Brain microvascular endothelial cell (primary cell): ENCODE results near the gene ITPRIP.

Experiments used
- DNase-seq: peaks from one replicate; pipeline ENCODE4 v3.0.0-alpha.2; 2020
- H3K27ac ChIP-seq: fragments of 250-450 bp; sonication (Bioruptor Pico); 2 replicates; pipeline ENCODE4 v1.5.1; 2020; ENCODE audit warnings: mild to moderate bottlenecking, moderate library complexity
- H3K27me3 ChIP-seq: fragments of 250-450 bp; sonication (Bioruptor Pico); replicated peaks from 2 replicates; pipeline ENCODE4 v1.5.1; 2020; ENCODE audit warnings: mild to moderate bottlenecking
- H3K36me3 ChIP-seq: fragments of 250-450 bp; sonication (Bioruptor Pico); replicated peaks from 2 replicates; pipeline ENCODE4 v1.5.1; 2020; ENCODE audit warnings: mild to moderate bottlenecking
- H3K4me3 ChIP-seq: 2 replicates; pipeline ENCODE4 v1.5.1; 2011; ENCODE audit warnings: low read depth, mild to moderate bottlenecking, control low read depth, low read length, moderate library complexity
- in situ Hi-C: cut with HindIII; loops from 2 replicates; pipeline ENCODE4 v1.10.0; 2017; ENCODE audit warnings: low sequenced_read_pairs, low pct_ligation_motif_present
- TF ChIP-seq, protein P1 (sequence below): IDR thresholded peaks from 2 replicates; pipeline ENCODE4 v1.5.1; 2011; ENCODE audit warnings: low read depth, mild to moderate bottlenecking, moderate library complexity, low read length, control low read depth, inconsistent platforms; ENCODE audit errors: missing control alignments

ITPRIP gene

DNA sequence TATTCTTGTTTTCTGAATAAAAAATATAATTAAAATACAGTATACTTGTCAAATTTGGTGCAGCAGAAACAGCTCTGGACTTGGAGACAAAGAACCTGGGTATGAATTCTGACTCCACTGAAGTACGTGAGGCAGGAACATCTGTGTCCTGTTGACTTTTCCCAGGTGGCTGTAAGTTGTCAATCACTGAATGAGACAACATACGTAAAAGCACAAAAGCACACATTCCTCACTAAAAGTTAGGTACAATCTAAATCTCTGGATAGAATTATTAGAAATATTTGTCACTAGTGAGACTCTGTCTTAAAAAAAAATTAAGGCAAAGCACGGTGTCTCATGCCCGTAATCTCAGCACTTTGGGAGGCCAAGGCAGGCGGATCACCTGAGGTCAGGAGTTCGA is 33.5 kb upstream of the ITPRIP start:
- Histone ChIP-seq H3K27ac (no peak overlapping the region), H3K36me3 (no peaks in the 10 kb centered on the region), H3K4me3 (no peak overlapping the region), H3K27me3 (no peaks in the 10 kb centered on the region)
- no peak for DNase-seq
- TF ChIP-seq, protein P1, sequence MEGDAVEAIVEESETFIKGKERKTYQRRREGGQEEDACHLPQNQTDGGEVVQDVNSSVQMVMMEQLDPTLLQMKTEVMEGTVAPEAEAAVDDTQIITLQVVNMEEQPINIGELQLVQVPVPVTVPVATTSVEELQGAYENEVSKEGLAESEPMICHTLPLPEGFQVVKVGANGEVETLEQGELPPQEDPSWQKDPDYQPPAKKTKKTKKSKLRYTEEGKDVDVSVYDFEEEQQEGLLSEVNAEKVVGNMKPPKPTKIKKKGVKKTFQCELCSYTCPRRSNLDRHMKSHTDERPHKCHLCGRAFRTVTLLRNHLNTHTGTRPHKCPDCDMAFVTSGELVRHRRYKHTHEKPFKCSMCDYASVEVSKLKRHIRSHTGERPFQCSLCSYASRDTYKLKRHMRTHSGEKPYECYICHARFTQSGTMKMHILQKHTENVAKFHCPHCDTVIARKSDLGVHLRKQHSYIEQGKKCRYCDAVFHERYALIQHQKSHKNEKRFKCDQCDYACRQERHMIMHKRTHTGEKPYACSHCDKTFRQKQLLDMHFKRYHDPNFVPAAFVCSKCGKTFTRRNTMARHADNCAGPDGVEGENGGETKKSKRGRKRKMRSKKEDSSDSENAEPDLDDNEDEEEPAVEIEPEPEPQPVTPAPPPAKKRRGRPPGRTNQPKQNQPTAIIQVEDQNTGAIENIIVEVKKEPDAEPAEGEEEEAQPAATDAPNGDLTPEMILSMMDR = no peak
- in situ Hi-C loops = no loop called here

DNA sequence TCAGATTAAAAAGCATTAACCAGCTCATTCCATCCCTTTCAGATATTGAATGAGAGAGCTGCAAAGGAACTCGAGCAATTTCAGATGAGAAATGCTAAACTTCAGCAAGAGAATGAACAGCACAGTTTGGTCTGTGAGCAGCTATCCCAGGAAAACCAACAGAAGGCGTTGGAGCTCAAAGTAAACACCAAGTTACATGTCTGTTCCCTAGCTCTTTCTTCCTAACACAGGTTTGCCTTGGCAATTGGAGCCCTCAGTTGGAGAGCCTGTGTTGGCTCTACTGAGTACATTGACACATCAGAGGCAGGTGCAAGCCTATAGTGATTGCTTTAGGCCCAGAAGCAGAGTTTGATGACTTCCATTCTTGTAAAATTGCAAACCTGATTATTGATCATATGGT is 30.1 kb upstream of the ITPRIP start:
- no peaks in the 10 kb centered on the region for H3K27me3 ChIP-seq
- H3K27ac ChIP-seq = no peak overlapping the region
- no peaks in the 10 kb centered on the region for H3K36me3 ChIP-seq
- H3K4me3 ChIP-seq = no peak overlapping the region
- TF ChIP-seq, protein P1 = no peak
- no peak for DNase-seq
- in situ Hi-C loops = no loop called here

DNA sequence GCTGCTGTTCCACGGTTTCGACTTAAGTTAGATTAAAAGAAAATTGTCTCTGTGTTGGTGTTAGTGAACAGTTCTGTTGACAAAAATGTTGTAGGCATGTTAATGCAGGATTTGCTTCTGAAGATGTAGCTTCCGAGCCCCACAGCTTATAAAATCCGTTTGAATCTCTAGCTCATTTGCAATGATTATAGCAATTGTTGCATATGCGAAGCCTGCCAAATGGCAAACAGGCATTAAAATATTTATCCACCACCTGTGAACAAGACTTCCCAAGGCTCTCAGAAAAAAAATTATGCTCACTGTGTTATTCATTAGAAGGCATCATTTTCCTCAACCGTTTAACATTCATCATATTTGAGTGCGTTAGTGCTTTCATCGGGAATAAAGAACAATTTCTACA is 29.6 kb upstream of the ITPRIP start:
- no peaks in the 10 kb centered on the region for H3K36me3 ChIP-seq
- no peak for DNase-seq
- no peak overlapping the region for H3K4me3 ChIP-seq
- TF ChIP-seq, protein P1 = no peak
- in situ Hi-C loops = no loop called here
- no peaks in the 10 kb centered on the region for H3K27me3 ChIP-seq
- H3K27ac ChIP-seq = no peak overlapping the region

DNA sequence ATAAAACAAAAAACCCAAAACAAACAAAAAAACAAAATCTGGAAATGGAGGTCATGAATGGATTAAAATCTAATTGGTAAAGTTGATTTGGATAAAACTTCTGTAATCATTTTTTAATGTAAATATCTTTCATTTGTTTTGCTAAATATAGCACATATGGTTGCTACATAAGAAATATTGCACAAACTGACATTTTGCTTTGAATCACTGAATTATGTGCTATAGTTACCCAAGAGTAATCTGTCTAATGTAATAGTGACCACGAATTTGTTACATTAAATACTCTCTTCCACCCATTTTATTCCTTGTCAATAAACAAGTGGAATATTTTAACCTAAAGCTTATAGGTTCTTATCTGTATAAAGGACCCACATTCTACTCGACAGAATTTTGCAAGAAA is 21.5 kb upstream of the ITPRIP start:
- no peaks in the 10 kb centered on the region for H3K36me3 ChIP-seq
- in situ Hi-C loops = no loop called here
- no peaks in the 10 kb centered on the region for H3K27me3 ChIP-seq
- no peak for DNase-seq
- no peak overlapping the region for H3K4me3 ChIP-seq
- TF ChIP-seq, protein P1 = no peak
- no peak overlapping the region for H3K27ac ChIP-seq

DNA sequence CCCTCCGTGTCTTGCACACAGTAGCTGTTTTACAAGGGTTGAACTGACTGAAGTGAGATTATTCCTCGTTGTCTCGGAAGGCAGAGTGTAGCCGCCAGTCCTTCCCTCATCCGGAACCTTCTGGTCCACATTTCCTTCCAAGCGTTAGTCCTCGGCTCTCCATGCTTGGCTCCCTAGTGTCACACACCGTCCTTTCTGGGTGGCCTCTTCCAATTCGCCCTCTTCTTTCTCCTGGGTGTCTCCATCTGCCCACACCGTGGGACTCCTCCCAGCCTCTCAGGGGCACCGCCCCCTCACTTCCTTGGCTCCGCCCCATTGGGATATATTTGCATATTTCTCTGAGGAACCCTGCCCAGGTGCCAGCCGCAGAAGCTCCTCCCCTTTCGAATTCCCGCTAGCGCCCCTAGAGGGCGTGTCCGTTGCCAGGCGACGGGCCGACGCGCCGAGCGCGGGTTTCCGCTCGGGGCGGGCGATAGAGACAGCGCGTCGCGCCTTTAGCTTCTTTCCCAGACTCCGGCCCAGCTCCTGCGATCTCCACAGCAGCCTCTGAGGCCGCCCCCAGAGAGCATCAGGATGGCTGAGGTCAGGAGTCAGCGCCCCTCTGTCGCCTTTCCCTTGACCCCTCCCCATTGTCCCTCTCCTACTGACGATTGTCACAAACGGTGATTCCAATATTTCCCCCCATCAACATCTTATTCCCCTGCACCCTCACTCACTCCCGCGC is 15.2 kb upstream of the ITPRIP start, which contains the start of gene CFAP58:
CFAP58 (plus strand) TSS at position 509 of the 724 bp plus-strand sequence; CDS start at position 574, 65 bp downstream.
- H3K27ac ChIP-seq = no peak within 1 kb of the TSS
- H3K27me3 ChIP-seq = no peaks in the 10 kb centered on the region
- in situ Hi-C loops = no loop called here
- peak; percentile 92 for DNase-seq
- TF ChIP-seq, protein P1 = peak; percentile 76
- H3K4me3 ChIP-seq = peak within 1 kb of the TSS; percentile 50
- H3K36me3 ChIP-seq = no peaks in the 10 kb centered on the region

DNA sequence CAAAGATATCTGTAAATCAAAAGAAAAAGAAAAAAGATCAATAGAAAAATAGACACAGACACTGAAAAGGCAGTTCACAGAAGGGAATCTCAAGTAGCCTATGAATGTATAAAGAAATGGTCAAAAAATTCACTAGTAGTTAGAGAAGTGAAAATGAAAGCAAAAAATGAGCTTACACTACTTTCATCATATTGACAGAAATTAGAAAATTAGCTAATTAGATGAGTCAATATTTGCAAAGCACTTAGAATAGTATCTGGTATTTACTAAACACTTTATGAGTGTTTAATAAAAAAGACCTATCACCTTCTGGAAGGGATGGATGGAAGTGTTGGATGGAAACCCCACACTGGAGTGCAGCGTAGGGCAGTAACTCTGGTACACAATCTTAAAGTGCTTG is 13.7 kb upstream of the ITPRIP start:
- Histone ChIP-seq H3K27ac (no peak overlapping the region), H3K4me3 (no peak overlapping the region), H3K27me3 (no peaks in the 10 kb centered on the region), H3K36me3 (no peaks in the 10 kb centered on the region)
- no peak for DNase-seq
- in situ Hi-C loops = no loop called here
- TF ChIP-seq, protein P1 = no peak
